Ammon's horn (tissue), 1 donor: ENCODE results near the gene STMND1.

Experiments used
- DNase-seq: peaks from one replicate; pipeline ENCODE4 v3.0.0-alpha.2; 2016; ENCODE audit warnings: low spot score

Gene STMND1

GRCh38 chr6:17098538-17098937, 3.3 kb upstream of the STMND1 start:
- DNase-seq = no peak

- DNase-seq = no peak
Measured at GRCh38 chr6:17099401-17100059, 2.3 kb upstream of the STMND1 start.

- no peak for DNase-seq
Measured at GRCh38 chr6:17100806-17101205, 1.0 kb upstream of the STMND1 start.

GRCh38 chr6:17102258-17102870, 514 bp downstream of the STMND1 start:
- no peak for DNase-seq

GRCh38 chr6:17103715-17104114, 1.9 kb downstream of the STMND1 start:
- no peak for DNase-seq

GRCh38 chr6:17107863-17108262, 6.0 kb downstream of the STMND1 start:
- DNase-seq = no peak

GRCh38 chr6:17115251-17116116, 13.6 kb downstream of the STMND1 start:
- DNase-seq = no peak

GRCh38 chr6:17116117-17116440, 14.2 kb downstream of the STMND1 start:
- DNase-seq = no peak

GRCh38 chr6:17120019-17120418, 18.2 kb downstream of the STMND1 start:
- no peak for DNase-seq

GRCh38 chr6:17125407-17125806, 23.6 kb downstream of the STMND1 start:
- no peak for DNase-seq

- DNase-seq = no peak
Measured at GRCh38 chr6:17130786-17131185, 28.9 kb downstream of the STMND1 start.

- no peak for DNase-seq
Measured at GRCh38 chr6:17132967-17133366, 31.1 kb downstream of the STMND1 start.

GRCh38 chr6:17138033-17138432, 36.2 kb downstream of the STMND1 start:
- no peak for DNase-seq

GRCh38 chr6:17144016-17144415, 42.2 kb downstream of the STMND1 start:
- DNase-seq = no peak

GRCh38 chr6:17149571-17149970, 47.7 kb downstream of the STMND1 start:
- DNase-seq = no peak

- no peak for DNase-seq
Measured at GRCh38 chr6:17150096-17150495, 48.2 kb downstream of the STMND1 start.

- DNase-seq = no peak
Measured at GRCh38 chr6:17151888-17152287, 50.0 kb downstream of the STMND1 start.

- DNase-seq = no peak
Measured at GRCh38 chr6:17152703-17153102, 50.9 kb downstream of the STMND1 start.

GRCh38 chr6:17156112-17156921, 54.5 kb downstream of the STMND1 start:
- DNase-seq = peak; percentile 93

- no peak for DNase-seq
Measured at GRCh38 chr6:17156966-17157365, 55.1 kb downstream of the STMND1 start.

- DNase-seq = no peak
Measured at GRCh38 chr6:17157617-17158016, 55.8 kb downstream of the STMND1 start.

GRCh38 chr6:17159240-17159639, 57.4 kb downstream of the STMND1 start:
- DNase-seq = no peak
